ENCODE results near the gene ADAMTS8.

GRCh38 chr11:130436171-130436570 is 7.8 kb upstream of the ADAMTS8 start:
- TF ChIP-seq CTCF (IDR thresholded peaks at IDR 0.05; ENCODE audit: low read length) = no peak
- no peak for TF ChIP-seq EZH2phosphoT487 (IDR thresholded peaks at IDR 0.05; ENCODE audit: low read length)
- no peak for TF ChIP-seq EZH2 (optimal IDR thresholded peaks at IDR 0.05; ENCODE audit: low read depth, low read length)

Data from MM.1S (cell line).